Measurements from ENCODE around the gene GLRX5. TPM values are rescaled to one million over a fixed set of nuclear protein-coding genes. Genes with fewer than 3 reads are reported as not detected.

Gene GLRX5
- total RNA-seq, 1 experiment from 2014 or later, result 60.1 TPM

GRCh38 chr14:95503365-95504134, 31.3 kb upstream of the GLRX5 start:
- no peak for TF ChIP-seq SRF (IDR thresholded peaks at IDR 0.05; ENCODE audit: low read depth)
- no TSS peak for BruUV-seq (replicated peaks)
- Histone ChIP-seq H2AFZ (ENCODE audit: low read depth, low read length, poor library complexity, severe bottlenecking) (no peak overlapping the region), H3K4me3 (replicated peaks in 1 of 2; ENCODE audit: low read depth in 1 of 2, low read length in 2 of 2) (no peak overlapping the region), H3K27ac (ENCODE audit: low read depth, low read length) (no peak overlapping the region), H3K4me2 (ENCODE audit: low read length) (no peak overlapping the region), H3K79me2 (ENCODE audit: insufficient read depth, low read length) (no peaks in the 10 kb centered on the region), H3K9ac (ENCODE audit: low read length) (no peak overlapping the region), H4K20me1 (ENCODE audit: insufficient read depth) (no peaks in the 10 kb centered on the region), H3K9me3 (ENCODE audit: control insufficient read depth in 1 of 2, insufficient read depth in 1 of 2, low read depth in 1 of 2, low read length in 2 of 2) (no peaks in the 10 kb centered on the region), H3K9me2 (ENCODE audit: insufficient read depth) (no peaks in the 10 kb centered on the region), H3K27me3 (ENCODE audit: insufficient read depth, low read length) (no peaks in the 10 kb centered on the region), H3K36me3 (ENCODE audit: control insufficient read depth in 1 of 2, insufficient read depth in 2 of 2, low read length in 2 of 2) (no peaks in the 10 kb centered on the region), H3K4me1 (ENCODE audit: control insufficient read depth in 1 of 2, insufficient read depth in 2 of 2, low read length in 2 of 2) (peaks cover 11 to 32% of the 10 kb centered on the region in 2 experiments)
- ATAC-seq, result no peak
- intact Hi-C loops (cut with micrococcal nuclease), result no loop called here
- ChIA-PET POLR2A (no interaction called here), CTCF (no interaction called here), RAD21 (ENCODE audit: low non-redundant PET in 1 of 2, low total read pairs in 2 of 2, uncharacterized antibody in 2 of 2, unreplicated experiment in 2 of 2) (no interaction called here)
- DNase-seq (ENCODE audit: low read depth, low spot score), result no peak

DNA sequence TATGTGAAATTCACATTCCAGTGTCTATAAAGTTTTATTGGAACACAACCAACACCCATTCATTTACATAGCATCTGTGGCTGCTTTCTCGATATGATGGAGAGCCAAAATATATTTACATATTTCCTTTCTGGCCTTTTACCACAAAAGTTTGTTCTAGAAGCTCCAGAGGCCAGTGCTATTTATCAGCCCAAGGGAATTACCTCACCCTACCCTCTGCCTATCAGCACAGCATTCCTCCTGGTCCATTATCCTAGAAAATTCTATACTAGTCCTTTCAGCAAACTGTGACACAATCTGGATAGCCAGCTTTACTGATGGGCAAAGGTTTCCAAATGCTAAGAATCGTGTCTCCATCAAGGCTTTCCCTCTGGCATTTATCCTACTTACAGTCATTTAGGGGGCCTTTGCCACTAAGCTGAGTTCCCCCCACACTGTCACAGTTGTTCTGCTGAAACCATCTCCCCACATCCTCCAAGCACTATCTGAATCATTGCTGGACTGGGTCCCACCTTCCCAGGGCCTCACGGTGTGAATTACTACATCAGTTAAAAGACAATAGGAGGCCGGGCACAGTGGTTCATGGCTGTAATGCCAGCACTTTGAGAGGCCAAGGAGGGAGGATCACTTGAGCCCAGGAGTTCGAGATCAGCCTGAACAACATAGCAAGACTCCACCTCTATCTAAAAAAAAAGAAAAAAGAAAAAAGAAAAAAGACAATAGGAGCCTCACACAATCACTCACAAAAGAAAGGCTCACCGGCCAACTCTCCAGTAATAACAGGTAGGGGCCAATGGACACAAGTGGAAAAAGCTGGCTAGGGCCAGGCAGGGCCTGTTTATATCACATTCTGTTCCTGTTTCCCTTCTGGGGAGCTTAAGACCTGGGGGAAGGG, 30.5 kb upstream of the GLRX5 start:
- intact Hi-C loops (cut with micrococcal nuclease), result no loop called here
- Histone ChIP-seq H3K79me2 (ENCODE audit: insufficient read depth, low read length) (no peaks in the 10 kb centered on the region), H3K4me1 (ENCODE audit: control insufficient read depth in 1 of 2, insufficient read depth in 2 of 2, low read length in 2 of 2) (peaks cover 11 to 32% of the 10 kb centered on the region in 2 experiments), H3K27ac (ENCODE audit: low read depth, low read length) (no peak overlapping the region), H3K4me2 (ENCODE audit: low read length) (no peak overlapping the region), H3K36me3 (ENCODE audit: control insufficient read depth in 1 of 2, insufficient read depth in 2 of 2, low read length in 2 of 2) (no peaks in the 10 kb centered on the region), H3K9ac (ENCODE audit: low read length) (no peak overlapping the region), H3K9me3 (ENCODE audit: control insufficient read depth in 1 of 2, insufficient read depth in 1 of 2, low read depth in 1 of 2, low read length in 2 of 2) (no peaks in the 10 kb centered on the region), H2AFZ (ENCODE audit: low read depth, low read length, poor library complexity, severe bottlenecking) (no peak overlapping the region), H3K9me2 (ENCODE audit: insufficient read depth) (no peaks in the 10 kb centered on the region), H3K27me3 (ENCODE audit: insufficient read depth, low read length) (no peaks in the 10 kb centered on the region), H4K20me1 (ENCODE audit: insufficient read depth) (no peaks in the 10 kb centered on the region), H3K4me3 (replicated peaks in 1 of 2; ENCODE audit: low read depth in 1 of 2, low read length in 2 of 2) (no peak overlapping the region)
- ChIA-PET RAD21 (ENCODE audit: low non-redundant PET in 1 of 2, low total read pairs in 2 of 2, uncharacterized antibody in 2 of 2, unreplicated experiment in 2 of 2) (no interaction called here), POLR2A (no interaction called here), CTCF (no interaction called here)
- BruUV-seq (replicated peaks), result no TSS peak
- ATAC-seq (no peak), DNase-seq (ENCODE audit: low read depth, low spot score) (no peak)
- TF ChIP-seq EZH2 (IDR thresholded peaks at IDR 0.05), result no peak
- TF ChIP-seq SRF (IDR thresholded peaks at IDR 0.05; ENCODE audit: low read depth), result no peak
- TF ChIP-seq ATF3 (IDR thresholded peaks at IDR 0.05), result no peak
- TF ChIP-seq CEBPB (IDR thresholded peaks at IDR 0.05; ENCODE audit: low read depth), result no peak
- TF ChIP-seq TCF7L2 (IDR thresholded peaks at IDR 0.05; ENCODE audit: borderline replicate concordance, extremely low read depth, insufficient read depth, insufficient read length), result no peak
- no peak for TF ChIP-seq REST (IDR thresholded peaks at IDR 0.05; ENCODE audit: low read depth)
- no peak for TF ChIP-seq POLR2AphosphoS5 (IDR thresholded peaks at IDR 0.05; ENCODE audit: low read depth, low read length)
- TF ChIP-seq ZNF274 (IDR thresholded peaks at IDR 0.05; ENCODE audit: low read depth, low read length), result no peak
- TF ChIP-seq YY1 (IDR thresholded peaks at IDR 0.05; ENCODE audit: extremely low read depth, insufficient replicate concordance, low read depth, low read length), result no peak
- TF ChIP-seq RAD21 (IDR thresholded peaks at IDR 0.05; ENCODE audit: low read depth), result no peak
- no peak for TF ChIP-seq CBX3 (IDR thresholded peaks at IDR 0.05; ENCODE audit: low read depth)
